ENCODE measurements around the gene FARS2.

The FARS2 gene

GRCh38 chr6:5412017-5412416 is 150.7 kb downstream of the FARS2 start:
- POLR2A ChIA-PET: no interaction called here
- Histone ChIP-seq H3K9me3 (ENCODE audit: control extremely low read depth in 1 of 5, control insufficient read depth in 4 of 5, insufficient read depth in 2 of 5, low read depth in 1 of 5, low read length in 4 of 5) (peaks cover 0 to under 1% (median 0%) of the 10 kb centered on the region in 5 experiments), H3K27ac (ENCODE audit: insufficient read depth in 1 of 2, low read depth in 1 of 2, low read length in 2 of 2, poor library complexity in 1 of 2, severe bottlenecking in 2 of 2) (no peak overlapping the region), H3K4me3 (ENCODE audit: control insufficient read depth in 1 of 7, extremely low read depth in 1 of 7, insufficient read depth in 4 of 7, low read depth in 2 of 7, low read length in 6 of 7) (no peak overlapping the region), H3K4me1 (ENCODE audit: control extremely low read depth in 1 of 4, control insufficient read depth in 4 of 4, insufficient read depth in 4 of 4, low read length in 3 of 4) (no peaks in the 10 kb centered on the region), H3K27me3 (replicated peaks in 2 of 5; ENCODE audit: control insufficient read depth in 4 of 5, insufficient read depth in 5 of 5, low read length in 4 of 5) (no peaks in the 10 kb centered on the region), H3K36me3 (ENCODE audit: control insufficient read depth in 4 of 4, insufficient read depth in 4 of 4, low read length in 3 of 4) (no peaks in the 10 kb centered on the region)
- CTCF ChIA-PET: no interaction called here
- DNase-seq: no peak
- WGBS (ENCODE audit: insufficient coverage): 93% methylated on average over 4 of the region's 5 CpGs

- Histone ChIP-seq H3K27ac (ENCODE audit: insufficient read depth in 1 of 2, low read depth in 1 of 2, low read length in 2 of 2, poor library complexity in 1 of 2, severe bottlenecking in 2 of 2) (no peak overlapping the region), H3K27me3 (replicated peaks in 2 of 5; ENCODE audit: control insufficient read depth in 4 of 5, insufficient read depth in 5 of 5, low read length in 4 of 5) (no peaks in the 10 kb centered on the region), H3K36me3 (ENCODE audit: control insufficient read depth in 4 of 4, insufficient read depth in 4 of 4, low read length in 3 of 4) (peaks cover 0 to 2% (median 0%) of the 10 kb centered on the region in 4 experiments), H3K4me1 (ENCODE audit: control extremely low read depth in 1 of 4, control insufficient read depth in 4 of 4, insufficient read depth in 4 of 4, low read length in 3 of 4) (no peaks in the 10 kb centered on the region), H3K4me3 (ENCODE audit: control insufficient read depth in 1 of 7, extremely low read depth in 1 of 7, insufficient read depth in 4 of 7, low read depth in 2 of 7, low read length in 6 of 7) (no peak overlapping the region), H3K9me3 (ENCODE audit: control extremely low read depth in 1 of 5, control insufficient read depth in 4 of 5, insufficient read depth in 2 of 5, low read depth in 1 of 5, low read length in 4 of 5) (peaks cover 0 to 4% (median 0%) of the 10 kb centered on the region in 5 experiments)
- no peak for DNase-seq
- 96% methylated on average over 4 of the region's 7 CpGs for WGBS (ENCODE audit: insufficient coverage)
- ChIA-PET POLR2A (no interaction called here), CTCF (interaction anchor here (0.9 kb wide), 1 partner anchor 269 kb away, joined by 3 read pairs; no protein-coding TSS in a partner anchor)
These were observed 151.3 kb downstream of the FARS2 start for GRCh38 chr6:5412663-5413062.

- no peaks in the 10 kb centered on the region for H3K4me1 ChIP-seq (ENCODE audit: control extremely low read depth in 1 of 4, control insufficient read depth in 4 of 4, insufficient read depth in 4 of 4, low read length in 3 of 4)
- peaks cover 0 to 12% (median 4%) of the 10 kb centered on the region in 5 experiments for H3K9me3 ChIP-seq (ENCODE audit: control extremely low read depth in 1 of 5, control insufficient read depth in 4 of 5, insufficient read depth in 2 of 5, low read depth in 1 of 5, low read length in 4 of 5)
- no peaks in the 10 kb centered on the region for H3K27me3 ChIP-seq (replicated peaks in 2 of 5; ENCODE audit: control insufficient read depth in 4 of 5, insufficient read depth in 5 of 5, low read length in 4 of 5)
- CTCF ChIA-PET: no interaction called here
- DNase-seq: no peak
- WGBS (ENCODE audit: insufficient coverage): 96% methylated on average over 3 of the region's 4 CpGs
- H3K4me3 ChIP-seq (ENCODE audit: control insufficient read depth in 1 of 7, extremely low read depth in 1 of 7, insufficient read depth in 4 of 7, low read depth in 2 of 7, low read length in 6 of 7): no peak overlapping the region
- H3K36me3 ChIP-seq (ENCODE audit: control insufficient read depth in 4 of 4, insufficient read depth in 4 of 4, low read length in 3 of 4): peaks cover 0 to 6% (median 1%) of the 10 kb centered on the region in 4 experiments
- POLR2A ChIA-PET: no interaction called here
- no peak overlapping the region for H3K27ac ChIP-seq (ENCODE audit: insufficient read depth in 1 of 2, low read depth in 1 of 2, low read length in 2 of 2, poor library complexity in 1 of 2, severe bottlenecking in 2 of 2)
These were observed 154.9 kb downstream of the FARS2 start for GRCh38 chr6:5416250-5416649.

- no peak overlapping the region for H3K4me3 ChIP-seq (ENCODE audit: control insufficient read depth in 1 of 7, extremely low read depth in 1 of 7, insufficient read depth in 4 of 7, low read depth in 2 of 7, low read length in 6 of 7)
- ChIA-PET CTCF (interaction anchor here (1.2 kb wide), 1 partner anchor 14 kb away, joined by 3 read pairs; no protein-coding TSS in a partner anchor), POLR2A (no interaction called here)
- no peaks in the 10 kb centered on the region for H3K4me1 ChIP-seq (ENCODE audit: control extremely low read depth in 1 of 4, control insufficient read depth in 4 of 4, insufficient read depth in 4 of 4, low read length in 3 of 4)
- H3K9me3 ChIP-seq (ENCODE audit: control extremely low read depth in 1 of 5, control insufficient read depth in 4 of 5, insufficient read depth in 2 of 5, low read depth in 1 of 5, low read length in 4 of 5): peaks cover 0 to 11% (median 1%) of the 10 kb centered on the region in 5 experiments
- no peaks in the 10 kb centered on the region for H3K27me3 ChIP-seq (replicated peaks in 2 of 5; ENCODE audit: control insufficient read depth in 4 of 5, insufficient read depth in 5 of 5, low read length in 4 of 5)
- H3K27ac ChIP-seq (ENCODE audit: insufficient read depth in 1 of 2, low read depth in 1 of 2, low read length in 2 of 2, poor library complexity in 1 of 2, severe bottlenecking in 2 of 2): no peak overlapping the region
- peak in 1 of 3 donors; percentile 7 for DNase-seq
- WGBS (ENCODE audit: insufficient coverage): 100% methylated on average over 2 of the region's 5 CpGs
- H3K36me3 ChIP-seq (ENCODE audit: control insufficient read depth in 4 of 4, insufficient read depth in 4 of 4, low read length in 3 of 4): peaks cover 0 to 6% (median 0%) of the 10 kb centered on the region in 4 experiments
These were observed 161.1 kb downstream of the FARS2 start for GRCh38 chr6:5422321-5422915.

GRCh38 chr6:5423251-5423650 is 161.9 kb downstream of the FARS2 start:
- CTCF ChIA-PET: interaction anchor here (1.2 kb wide), 1 partner anchor 15 kb away, joined by 3 read pairs; no protein-coding TSS in a partner anchor
- Histone ChIP-seq H3K27me3 (replicated peaks in 2 of 5; ENCODE audit: control insufficient read depth in 4 of 5, insufficient read depth in 5 of 5, low read length in 4 of 5) (no peaks in the 10 kb centered on the region), H3K36me3 (ENCODE audit: control insufficient read depth in 4 of 4, insufficient read depth in 4 of 4, low read length in 3 of 4) (peaks cover 0 to 6% (median 0%) of the 10 kb centered on the region in 4 experiments), H3K27ac (ENCODE audit: insufficient read depth in 1 of 2, low read depth in 1 of 2, low read length in 2 of 2, poor library complexity in 1 of 2, severe bottlenecking in 2 of 2) (no peak overlapping the region), H3K4me3 (ENCODE audit: control insufficient read depth in 1 of 7, extremely low read depth in 1 of 7, insufficient read depth in 4 of 7, low read depth in 2 of 7, low read length in 6 of 7) (no peak overlapping the region), H3K4me1 (ENCODE audit: control extremely low read depth in 1 of 4, control insufficient read depth in 4 of 4, insufficient read depth in 4 of 4, low read length in 3 of 4) (no peaks in the 10 kb centered on the region), H3K9me3 (ENCODE audit: control extremely low read depth in 1 of 5, control insufficient read depth in 4 of 5, insufficient read depth in 2 of 5, low read depth in 1 of 5, low read length in 4 of 5) (peaks cover 0 to 4% (median 1%) of the 10 kb centered on the region in 5 experiments)
- no peak for DNase-seq
- WGBS (ENCODE audit: insufficient coverage): 100% methylated on average over 3 of the region's 4 CpGs
- POLR2A ChIA-PET: no interaction called here

GRCh38 chr6:5424726-5425125 is 163.4 kb downstream of the FARS2 start:
- 86% methylated on average over 5 of the region's 6 CpGs for WGBS (ENCODE audit: insufficient coverage)
- Histone ChIP-seq H3K9me3 (ENCODE audit: control extremely low read depth in 1 of 5, control insufficient read depth in 4 of 5, insufficient read depth in 2 of 5, low read depth in 1 of 5, low read length in 4 of 5) (no peaks in the 10 kb centered on the region), H3K4me3 (ENCODE audit: control insufficient read depth in 1 of 7, extremely low read depth in 1 of 7, insufficient read depth in 4 of 7, low read depth in 2 of 7, low read length in 6 of 7) (no peak overlapping the region), H3K36me3 (ENCODE audit: control insufficient read depth in 4 of 4, insufficient read depth in 4 of 4, low read length in 3 of 4) (no peaks in the 10 kb centered on the region), H3K27me3 (replicated peaks in 2 of 5; ENCODE audit: control insufficient read depth in 4 of 5, insufficient read depth in 5 of 5, low read length in 4 of 5) (no peaks in the 10 kb centered on the region), H3K4me1 (ENCODE audit: control extremely low read depth in 1 of 4, control insufficient read depth in 4 of 4, insufficient read depth in 4 of 4, low read length in 3 of 4) (no peaks in the 10 kb centered on the region), H3K27ac (ENCODE audit: insufficient read depth in 1 of 2, low read depth in 1 of 2, low read length in 2 of 2, poor library complexity in 1 of 2, severe bottlenecking in 2 of 2) (no peak overlapping the region)
- DNase-seq: no peak
- CTCF ChIA-PET: no interaction called here
- POLR2A ChIA-PET: no interaction called here

GRCh38 chr6:5425267-5425666 is 164.0 kb downstream of the FARS2 start:
- no peak for DNase-seq
- no peaks in the 10 kb centered on the region for H3K27me3 ChIP-seq (replicated peaks in 2 of 5; ENCODE audit: control insufficient read depth in 4 of 5, insufficient read depth in 5 of 5, low read length in 4 of 5)
- WGBS (ENCODE audit: insufficient coverage): 100% methylated on average over 3 of the region's 7 CpGs
- H3K4me1 ChIP-seq (ENCODE audit: control extremely low read depth in 1 of 4, control insufficient read depth in 4 of 4, insufficient read depth in 4 of 4, low read length in 3 of 4): no peaks in the 10 kb centered on the region
- no peaks in the 10 kb centered on the region for H3K36me3 ChIP-seq (ENCODE audit: control insufficient read depth in 4 of 4, insufficient read depth in 4 of 4, low read length in 3 of 4)
- POLR2A ChIA-PET: no interaction called here
- H3K27ac ChIP-seq (ENCODE audit: insufficient read depth in 1 of 2, low read depth in 1 of 2, low read length in 2 of 2, poor library complexity in 1 of 2, severe bottlenecking in 2 of 2): no peak overlapping the region
- H3K4me3 ChIP-seq (ENCODE audit: control insufficient read depth in 1 of 7, extremely low read depth in 1 of 7, insufficient read depth in 4 of 7, low read depth in 2 of 7, low read length in 6 of 7): no peak overlapping the region
- H3K9me3 ChIP-seq (ENCODE audit: control extremely low read depth in 1 of 5, control insufficient read depth in 4 of 5, insufficient read depth in 2 of 5, low read depth in 1 of 5, low read length in 4 of 5): no peaks in the 10 kb centered on the region
- CTCF ChIA-PET: no interaction called here
